Transverse colon (tissue), 4 donors: ENCODE results near the gene TOMM40. TPM values are rescaled to one million over a fixed set of nuclear protein-coding genes. Genes with fewer than 3 reads are reported as not detected.

Source experiments
- DNase-seq: peaks from one replicate; pipeline ENCODE4 v3.0.0-alpha.2; 2019
- H3K27ac ChIP-seq, 4 donors: fragments of 200-600 bp; sonication (generic); 2 replicates each; pipeline ENCODE4 v1.5.1; 2016 to 2018; ENCODE audit warnings: inconsistent platforms in 4 of 4
- H3K27me3 ChIP-seq: fragments of 200-600 bp; sonication (generic); 2 replicates; pipeline ENCODE4 v1.5.1; 2017; ENCODE audit warnings: inconsistent platforms
- H3K36me3 ChIP-seq, 4 donors: fragments of 200-600 bp; sonication (generic); 2 replicates each; pipeline ENCODE4 v1.5.1; 2017 to 2019; ENCODE audit warnings: inconsistent platforms in 4 of 4
- H3K4me1 ChIP-seq, 4 donors: fragments of 200-600 bp; sonication (generic); 2 replicates each; pipeline ENCODE4 v1.5.1; 2017 to 2020; ENCODE audit warnings: inconsistent platforms in 4 of 4
- H3K4me3 ChIP-seq, 4 donors: fragments of 200-600 bp; sonication (generic); 1 replicate in 1 of 4; 2 replicates in 3 of 4; pipeline versions ENCODE4 v1.5.1 to v1.6.1; 2017 to 2019; ENCODE audit warnings: inconsistent platforms in 4 of 4
- H3K9me3 ChIP-seq, 2 donors: fragments of 200-600 bp; sonication (generic); 2 replicates each; pipeline ENCODE4 v1.5.1; 2017 to 2019; ENCODE audit warnings: inconsistent platforms in 2 of 2
- CTCF ChIP-seq, 5 experiments: fragments of 200-600 bp in 3 of 5; fragments of 450-650 bp in 2 of 5; sonication (generic) in 3 of 5; IDR thresholded peaks; 1 replicate in 2 of 5; 2 replicates in 3 of 5; pipeline ENCODE4 v1.5.1; 2016 to 2017; ENCODE audit warnings: antibody characterized with exemption in 5 of 5, inconsistent platforms in 3 of 5, mild to moderate bottlenecking in 2 of 5, moderate library complexity in 1 of 5
- EP300 ChIP-seq: sonication (generic); formaldehyde crosslinking; IDR thresholded peaks from one replicate; pipeline ENCODE4 v1.6.1; 2017; ENCODE audit warnings: antibody characterized with exemption, low read depth
- POLR2A ChIP-seq: fragments of 450-650 bp; IDR thresholded peaks from one replicate; pipeline ENCODE4 v1.6.1; 2016; ENCODE audit warnings: antibody characterized with exemption, mild to moderate bottlenecking, moderate library complexity
- POLR2AphosphoS5 ChIP-seq, 3 donors: sonication (generic); formaldehyde crosslinking; IDR thresholded peaks; one replicate each; pipeline ENCODE4 v1.6.1; 2016; ENCODE audit warnings: antibody characterized with exemption in 3 of 3
- WGBS, 2 donors: methylation state at CpG; one replicate each; pipeline ENCODE4 v1.1.5; 2018; ENCODE audit warnings: low coverage in 1 of 2; 5-methylcytosine and 5-hydroxymethylcytosine counted together
- in situ Hi-C, 4 donors: fragments of 200-750 bp; cut with MboI; loops; one replicate each; pipeline versions ENCODE4 v1.15.0 to v1.15.1; 2017; ENCODE audit warnings: low sequenced_read_pairs in 3 of 4, low pct_ligation_motif_present in 1 of 4, low pct_unique_long_range_greater_than_20kb in 1 of 4
- intact Hi-C: fragments of 100-400 bp; cut with DNase I; formaldehyde crosslinking; loops from one replicate; pipeline ENCODE4 v1.15.1; 2023; ENCODE audit warnings: low total_unique reads
- total RNA-seq, 4 donors: library from RNA; depleted of rRNA; stranded (reverse); fragments of >200 nt; gene quantifications; one replicate each; pipeline ENCODE4 v1.1.0, GENCODE V29; 2016

Gene TOMM40
- total RNA-seq, 4 donors from 2014 or later = 36.0 to 101 (median 53.8) TPM

GRCh38 chr19:44903216-44903601 is 12.2 kb downstream of the TOMM40 start:
- Histone ChIP-seq H3K36me3 (peaks cover 0 to 23% (median 6%) of the 10 kb centered on the region in 4 donors), H3K4me1 (peaks cover 0 to 27% (median 14%) of the 10 kb centered on the region in 4 donors), H3K4me3 (no peak overlapping the region), H3K27me3 (peaks cover 30% of the 10 kb centered on the region), H3K9me3 (no peaks in the 10 kb centered on the region), H3K27ac (no peak overlapping the region)
- 87% methylated on average over 14 of the region's 15 CpGs; no CpG with 5 or more reads in 1 of the 2 donors for WGBS, 2 donors
- intact Hi-C loops (loop anchor here (2.0 kb wide), 1 partner anchor 48 kb away; no protein-coding TSS in a partner anchor), in situ Hi-C loops (loop anchor here in 1 of 4 donors (5.0 kb wide), 1 partner anchor 49 kb away; no protein-coding TSS in a partner anchor)
- TF ChIP-seq EP300 = no peak
- TF ChIP-seq POLR2AphosphoS5 (IDR thresholded peaks at IDR 0.05) = no peak
- TF ChIP-seq POLR2A = no peak
- TF ChIP-seq CTCF (IDR thresholded peaks at IDR 0.05) = no peak
- DNase-seq = no peak

GRCh38 chr19:44903602-44904425 is 12.8 kb downstream of the TOMM40 start:
- TF ChIP-seq POLR2AphosphoS5 (IDR thresholded peaks at IDR 0.05) = peak in 1 of 3 donors; percentile 9
- TF ChIP-seq POLR2A = no peak
- TF ChIP-seq CTCF (IDR thresholded peaks at IDR 0.05) = peak; percentile 96 to 100 (median 99)
- TF ChIP-seq EP300 = no peak
- DNase-seq = peak; percentile 76
- intact Hi-C loops (loop anchor here (2.0 kb wide), 1 partner anchor 47 kb away; no protein-coding TSS in a partner anchor), in situ Hi-C loops (loop anchor here in 1 of 4 donors (5.0 kb wide), 1 partner anchor 48 kb away; no protein-coding TSS in a partner anchor)
- no peaks in the 10 kb centered on the region for H3K9me3 ChIP-seq
- peaks cover 0 to 27% (median 14%) of the 10 kb centered on the region in 4 donors for H3K4me1 ChIP-seq
- H3K27ac ChIP-seq = no peak overlapping the region
- peaks cover 0 to 21% (median 6%) of the 10 kb centered on the region in 4 donors for H3K36me3 ChIP-seq
- no peak overlapping the region for H3K4me3 ChIP-seq
- H3K27me3 ChIP-seq = peaks cover 30% of the 10 kb centered on the region
- WGBS, 2 donors = 16 to 60% methylated on average over 1 to 24 of the region's 24 CpGs

GRCh38 chr19:44904426-44904994 is 13.5 kb downstream of the TOMM40 start:
- in situ Hi-C loops (loop anchor here in 1 of 4 donors (5.0 kb wide), 1 partner anchor 48 kb away; no protein-coding TSS in a partner anchor), intact Hi-C loops (no loop called here)
- Histone ChIP-seq H3K27me3 (peaks cover 30% of the 10 kb centered on the region), H3K4me3 (no peak overlapping the region), H3K36me3 (peaks cover 0 to 21% (median 6%) of the 10 kb centered on the region in 4 donors), H3K27ac (no peak overlapping the region), H3K9me3 (no peaks in the 10 kb centered on the region), H3K4me1 (peaks cover 0 to 27% (median 14%) of the 10 kb centered on the region in 4 donors)
- 56 to 60% methylated on average over 2 to 12 of the region's 12 CpGs for WGBS, 2 donors
- no peak for DNase-seq
- no peak for TF ChIP-seq POLR2A
- no peak for TF ChIP-seq POLR2AphosphoS5 (IDR thresholded peaks at IDR 0.05)
- TF ChIP-seq EP300 = no peak
- no peak for TF ChIP-seq CTCF (IDR thresholded peaks at IDR 0.05)
